NCI-H1105 treated with DMSO at 0.1 percent for 48 hours (cell line): Measurements from ENCODE around the gene SIRPA.
A peak's percentile ranks its signal among the peaks of the same experiment; 100 is the strongest.
"Not testable (repeated sequence)": the region's sequence is repeated elsewhere in the genome, so short reads cannot be mapped to it uniquely, and the experiment has no call there.

Experiments
- DNase-seq: peaks from one replicate; lab custom pipeline; 2025; lab: John Stamatoyannopoulos, UW

The SIRPA gene

DNA sequence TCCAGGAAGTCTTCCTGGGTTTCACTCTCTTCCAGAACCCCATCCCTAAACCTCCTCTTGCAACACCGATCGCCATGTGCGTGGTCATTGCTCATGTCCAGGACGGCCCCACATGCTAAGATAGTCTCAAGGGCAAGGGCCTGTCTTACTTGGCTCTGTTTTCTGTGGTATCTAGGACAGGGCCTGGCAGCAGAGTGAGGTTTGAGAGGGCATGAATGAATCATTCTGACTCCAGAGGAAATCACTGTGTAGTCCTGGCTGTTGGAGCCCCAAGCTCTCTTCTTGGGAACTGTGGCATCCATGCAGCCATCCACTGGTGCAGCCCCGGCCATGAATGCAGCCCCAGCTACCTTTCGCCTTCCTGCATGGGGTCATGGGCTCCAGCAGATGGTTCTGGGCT lies 12.4 kb downstream of the SIRPA start:
- DNase-seq: no peak

DNA sequence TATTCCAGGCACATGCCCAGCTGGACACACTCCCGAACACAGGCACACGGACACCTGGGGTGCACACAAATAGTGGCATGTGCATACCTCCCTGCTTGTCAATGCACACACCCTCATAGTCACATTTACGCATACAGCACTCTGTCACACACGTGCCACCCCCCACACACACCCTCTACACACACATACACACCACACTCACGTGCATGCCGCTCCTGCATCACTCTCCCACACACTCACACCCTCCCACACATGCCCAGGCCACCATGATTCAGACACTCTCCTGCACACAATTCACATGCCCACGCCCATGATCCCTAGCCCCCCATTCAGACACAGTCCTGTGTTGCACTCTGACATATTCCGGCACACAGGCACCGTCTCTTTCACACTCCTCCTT lies 13.0 kb downstream of the SIRPA start:
- no peak for DNase-seq

DNA sequence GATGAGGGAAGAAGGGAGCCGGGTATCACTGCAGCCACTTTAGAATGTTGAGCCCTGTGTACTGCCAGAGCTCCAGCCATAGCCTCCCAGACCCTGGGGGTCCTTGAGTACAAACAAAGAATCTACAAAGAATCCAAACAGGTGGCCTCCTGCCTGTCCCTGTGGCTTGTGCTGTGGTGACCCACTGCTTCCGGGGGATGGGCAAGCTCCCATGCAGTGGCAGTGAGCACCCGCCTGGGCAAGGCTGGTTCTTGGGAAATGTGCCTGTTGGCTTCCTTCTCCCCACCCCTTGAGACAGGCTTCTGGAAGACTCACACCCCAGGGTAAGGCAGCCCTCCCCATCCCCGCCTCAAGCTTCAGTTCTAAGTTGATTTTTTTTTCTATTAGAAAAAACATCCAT lies 13.9 kb downstream of the SIRPA start:
- DNase-seq: no peak

DNA sequence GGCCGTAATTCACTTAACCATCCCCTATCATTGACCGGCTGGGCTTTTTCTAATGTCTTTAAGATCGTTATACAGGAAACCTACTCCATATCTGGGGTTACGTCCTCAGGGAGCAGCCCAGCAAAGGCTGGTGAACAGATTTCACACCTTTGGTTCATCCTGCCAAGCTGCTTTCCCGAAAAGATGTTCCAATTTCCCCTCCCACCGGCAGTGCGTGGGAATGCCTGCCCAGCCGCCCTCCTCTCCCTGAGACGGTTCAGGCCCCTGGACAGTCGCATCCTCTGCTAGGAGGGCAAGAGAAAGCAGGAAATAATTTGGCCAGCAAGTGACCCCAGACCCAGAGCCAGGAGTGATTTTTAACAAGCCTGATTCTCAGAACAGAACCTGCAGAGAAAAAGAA lies 16.3 kb downstream of the SIRPA start:
- DNase-seq: no peak

DNA sequence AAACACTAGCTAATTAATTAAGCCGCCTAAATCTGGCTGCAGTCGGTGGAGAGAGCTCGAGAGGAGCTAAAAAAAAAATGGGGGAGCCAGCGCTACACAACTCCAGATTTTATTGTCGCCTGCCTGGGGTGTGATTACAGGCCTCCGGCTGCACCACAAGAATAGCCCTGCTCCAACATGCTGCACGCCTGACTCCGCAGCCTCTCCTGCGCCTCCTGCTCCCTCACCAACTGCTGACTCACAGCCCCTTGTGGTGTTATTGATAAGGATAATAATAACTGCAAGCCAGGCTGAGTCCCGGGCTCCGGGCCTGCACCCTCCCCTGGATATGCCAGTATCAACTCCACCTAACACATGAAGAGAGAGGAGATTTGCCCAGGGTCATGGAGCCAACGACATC lies 16.8 kb downstream of the SIRPA start:
- no peak for DNase-seq

DNA sequence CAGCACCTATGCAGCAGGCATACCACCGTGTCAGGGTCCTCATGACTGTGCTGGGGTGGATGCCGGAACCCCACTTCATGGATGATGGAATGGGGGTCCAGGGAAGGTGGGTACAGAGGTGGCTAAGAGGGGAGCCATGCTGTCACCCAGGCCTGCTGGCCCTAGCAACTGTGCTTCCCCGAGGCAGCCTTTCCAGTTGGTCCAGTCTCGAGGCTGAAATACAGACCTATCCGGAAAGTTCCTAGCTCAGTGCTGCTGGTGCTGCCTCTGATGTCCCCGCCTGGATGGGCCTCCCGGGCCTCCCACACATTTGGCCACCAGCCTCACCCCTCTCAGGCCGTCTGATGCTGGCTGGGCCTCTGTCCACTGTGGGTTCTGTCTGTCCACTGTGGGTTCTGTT lies 17.4 kb downstream of the SIRPA start:
- no peak for DNase-seq

DNA sequence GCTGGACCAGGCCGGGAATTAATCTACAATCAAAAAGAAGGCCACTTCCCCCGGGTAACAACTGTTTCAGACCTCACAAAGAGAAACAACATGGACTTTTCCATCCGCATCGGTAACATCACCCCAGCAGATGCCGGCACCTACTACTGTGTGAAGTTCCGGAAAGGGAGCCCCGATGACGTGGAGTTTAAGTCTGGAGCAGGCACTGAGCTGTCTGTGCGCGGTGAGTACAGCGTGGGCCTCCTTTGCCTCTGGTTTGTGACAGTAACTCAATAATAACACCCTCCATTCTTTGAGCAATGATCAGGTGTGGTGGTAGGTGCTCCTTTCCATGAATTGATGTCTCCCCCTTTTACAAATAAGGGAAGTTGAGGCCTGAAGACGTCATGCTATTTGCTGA lies 20.0 kb downstream of the SIRPA start:
- not testable (repeated sequence) for DNase-seq

DNA sequence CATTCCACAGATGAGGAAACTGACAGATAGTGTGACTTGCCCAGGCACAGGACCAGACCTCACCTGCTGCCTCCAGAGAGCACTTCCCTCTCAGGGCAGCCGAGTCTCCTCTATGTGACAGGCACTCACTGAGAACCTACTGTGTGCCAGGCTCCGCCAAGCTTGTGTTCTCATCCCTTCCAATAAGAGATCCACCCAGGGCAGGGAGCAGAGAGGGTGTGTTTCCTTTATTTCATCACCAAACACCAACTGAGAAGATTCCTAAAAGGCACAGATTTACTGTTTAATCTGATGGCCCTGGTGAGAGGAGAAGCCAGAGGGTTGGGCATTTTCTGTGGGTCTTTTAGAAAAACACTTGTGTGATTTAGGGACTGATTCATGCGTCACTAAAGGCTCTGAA lies 20.5 kb downstream of the SIRPA start:
- DNase-seq: no peak

DNA sequence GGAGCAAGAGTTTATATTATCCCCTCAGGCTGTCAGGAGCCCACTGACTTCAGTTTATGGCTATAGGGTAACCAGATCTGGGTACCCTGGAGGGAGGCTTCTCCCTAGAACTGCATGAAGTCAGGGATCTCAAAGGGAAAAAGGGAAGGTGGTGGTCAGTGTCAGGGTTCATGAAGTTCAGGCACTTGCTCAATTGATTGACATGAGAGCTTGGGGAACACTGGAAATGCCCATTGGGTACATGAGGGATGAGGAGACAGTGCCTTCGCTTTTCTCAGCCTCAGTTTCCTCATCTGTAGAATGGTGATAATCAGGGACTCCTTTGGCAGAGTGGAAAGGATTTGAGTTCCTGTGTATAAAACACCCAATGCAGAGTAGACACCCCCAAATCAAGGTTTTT lies 22.6 kb downstream of the SIRPA start:
- DNase-seq: no peak

DNA sequence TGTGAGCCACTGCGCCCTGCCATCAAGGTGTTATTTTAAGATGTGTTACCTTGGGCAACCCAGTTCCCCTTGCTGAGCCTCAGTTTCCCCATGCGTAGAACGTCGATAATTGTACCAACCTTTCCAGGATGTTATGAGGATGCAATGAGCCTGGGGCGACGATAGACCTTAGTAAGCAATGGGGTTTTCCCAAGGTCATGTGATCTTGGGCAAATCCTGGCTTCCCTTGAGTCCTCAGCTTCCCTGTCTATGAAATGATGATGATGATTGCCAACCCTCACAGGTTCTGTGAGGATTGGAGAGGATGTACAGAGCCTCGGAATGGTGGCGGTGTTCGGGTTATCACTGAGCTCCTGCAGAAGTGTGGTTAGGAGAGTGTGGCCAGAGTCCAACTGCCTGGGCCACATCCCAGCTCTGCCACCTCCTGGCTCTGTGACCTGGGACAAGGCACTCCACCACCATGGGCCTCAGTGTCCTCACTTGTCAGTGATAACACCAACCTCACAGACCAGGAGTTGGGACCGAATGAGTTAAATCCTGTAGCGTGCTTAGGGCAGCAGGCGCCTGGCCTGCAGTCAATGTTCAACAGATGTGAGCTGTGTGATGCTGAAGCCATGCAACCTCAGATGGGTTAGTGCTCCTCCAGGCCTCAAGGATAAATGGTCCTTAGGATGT lies 23.4 kb downstream of the SIRPA start:
- DNase-seq: no peak

DNA sequence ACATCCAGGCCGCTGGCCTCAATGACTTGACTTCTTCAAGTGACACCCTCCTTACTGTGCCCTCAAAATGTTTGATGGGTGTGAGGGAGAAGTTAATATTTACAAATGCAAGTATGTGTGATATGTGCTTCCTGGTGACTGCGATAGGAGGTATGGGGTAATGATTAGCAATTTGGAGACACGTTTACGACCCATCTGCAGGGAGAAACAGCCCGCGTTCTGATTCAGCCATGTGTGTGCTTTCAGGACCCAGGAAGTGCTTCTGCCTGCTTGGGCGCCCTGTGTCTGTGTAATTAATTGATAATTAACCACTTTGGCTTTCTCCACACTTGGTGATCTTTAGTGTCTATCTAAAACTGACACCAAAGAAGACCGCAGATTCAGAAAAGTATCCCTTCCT lies 25.0 kb downstream of the SIRPA start:
- DNase-seq: no peak

DNA sequence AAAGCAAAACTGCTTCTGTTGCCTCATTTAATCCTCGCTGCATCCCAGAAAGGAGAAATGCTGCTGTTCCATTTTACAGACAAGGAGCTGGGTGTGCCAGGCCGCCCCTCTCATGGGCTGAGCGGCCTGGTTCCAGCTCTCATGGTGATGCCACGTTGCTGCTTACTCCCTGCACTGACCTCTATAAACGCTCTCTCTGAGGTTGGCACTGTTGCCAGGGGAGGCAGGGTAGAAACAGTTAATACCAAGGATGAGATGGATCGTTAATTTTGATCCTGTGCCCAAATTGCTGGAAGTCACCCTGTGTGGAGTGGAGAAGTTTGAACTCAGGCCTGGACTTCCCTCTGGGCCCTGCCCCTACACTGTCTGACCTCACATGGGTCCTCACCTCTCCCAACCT lies 25.6 kb downstream of the SIRPA start:
- DNase-seq: no peak

DNA sequence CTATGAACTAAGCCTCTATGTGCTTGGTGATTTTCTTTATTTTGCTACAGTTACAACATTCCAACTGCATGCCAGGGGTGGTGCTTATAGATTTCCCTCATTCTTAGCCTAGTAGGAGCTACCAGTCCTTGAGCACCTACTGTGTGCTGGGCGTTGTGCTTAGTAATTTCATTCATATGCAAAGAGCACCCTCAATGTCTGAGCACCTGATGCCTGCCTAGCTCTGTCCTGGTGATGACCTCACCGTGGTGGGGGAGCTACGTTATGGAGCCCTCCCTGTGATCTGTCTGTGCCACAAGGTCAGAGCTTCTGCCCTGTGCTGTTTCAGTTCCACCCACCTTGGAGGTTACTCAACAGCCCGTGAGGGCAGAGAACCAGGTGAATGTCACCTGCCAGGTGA lies 26.8 kb downstream of the SIRPA start:
- not testable (repeated sequence) for DNase-seq

DNA sequence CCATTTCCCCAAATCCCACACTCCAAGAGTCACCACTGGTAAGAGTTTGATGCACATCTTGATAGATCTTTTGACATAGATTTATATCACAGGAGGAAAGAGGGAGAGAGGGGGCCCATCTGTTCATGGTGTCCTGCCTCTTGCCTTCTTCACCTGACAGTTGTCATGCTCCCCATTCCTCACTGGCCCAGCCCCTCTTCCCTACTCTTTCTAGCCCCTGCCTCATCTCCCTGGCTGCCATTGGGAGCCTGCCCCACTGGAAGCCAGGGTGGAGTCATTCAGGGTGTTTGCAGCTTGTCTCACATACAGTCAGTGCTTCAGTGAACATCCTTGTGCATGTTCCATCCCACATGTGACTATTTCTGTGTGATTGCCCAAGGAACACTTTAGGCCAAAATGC lies 27.6 kb downstream of the SIRPA start:
- DNase-seq: no peak

DNA sequence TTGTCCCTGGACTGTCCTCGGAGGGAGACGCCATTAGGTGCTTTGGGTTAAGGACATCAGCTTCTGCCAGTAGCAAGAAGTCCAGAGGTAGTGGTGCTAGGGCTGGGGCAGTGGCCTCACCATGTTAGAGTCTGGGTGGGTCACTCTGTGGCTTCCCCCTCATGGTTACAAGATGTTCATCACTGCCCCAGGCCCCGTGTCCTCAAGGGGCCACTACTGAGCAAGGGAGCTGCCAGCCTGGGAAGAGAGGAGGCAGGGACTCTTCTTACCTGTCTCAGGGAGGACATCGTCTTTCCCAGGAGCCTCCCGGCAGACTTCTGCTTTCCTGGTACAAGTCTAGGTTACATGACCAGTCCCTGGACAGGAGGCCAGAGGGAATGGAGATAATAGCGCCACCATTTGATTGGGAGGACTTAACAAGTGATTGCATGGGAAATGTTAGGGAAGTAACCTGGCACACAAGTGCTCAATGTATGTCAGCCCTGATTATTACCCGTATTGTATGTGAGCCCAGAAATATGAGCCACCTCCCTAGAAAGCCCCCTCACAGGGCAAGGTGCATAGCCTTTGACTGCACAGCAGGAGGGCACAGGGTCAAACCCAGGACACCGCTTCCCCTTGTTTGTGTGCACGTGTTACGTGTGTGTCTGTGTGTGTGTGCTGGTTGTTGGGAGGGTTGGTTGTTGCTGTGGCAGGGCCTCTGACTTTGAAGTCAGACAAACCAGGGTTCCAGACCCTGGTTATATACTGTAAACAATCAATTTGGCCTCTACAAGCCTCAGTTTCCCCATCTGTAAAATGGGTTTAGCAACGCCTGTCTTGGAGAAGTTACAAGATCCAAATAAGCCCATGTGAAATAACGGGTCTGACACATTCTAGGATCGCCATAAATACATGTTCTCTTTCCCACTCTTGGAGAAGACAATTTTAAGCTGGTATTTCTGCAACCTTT lies 30.0 kb downstream of the SIRPA start:
- no peak for DNase-seq

DNA sequence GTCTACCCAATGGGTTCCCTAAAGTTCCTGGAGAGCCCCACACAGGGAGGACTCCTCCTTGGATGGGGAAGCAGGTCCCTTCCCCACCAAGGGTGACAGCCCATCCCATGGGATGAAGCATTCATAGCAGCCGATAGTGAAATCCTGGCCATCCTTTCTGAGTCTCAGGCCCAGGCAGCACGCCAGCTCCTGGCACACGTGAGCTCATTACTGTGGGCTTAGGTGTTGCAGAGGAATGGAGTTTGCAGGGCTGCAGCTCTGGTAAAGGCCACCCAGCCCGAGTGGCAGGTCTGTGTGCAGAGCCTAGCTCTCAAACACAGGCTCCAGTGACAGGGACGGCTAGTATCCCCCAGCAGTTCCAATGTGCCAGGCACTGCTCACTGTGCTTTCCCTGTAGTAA lies 31.0 kb downstream of the SIRPA start:
- DNase-seq: no peak

DNA sequence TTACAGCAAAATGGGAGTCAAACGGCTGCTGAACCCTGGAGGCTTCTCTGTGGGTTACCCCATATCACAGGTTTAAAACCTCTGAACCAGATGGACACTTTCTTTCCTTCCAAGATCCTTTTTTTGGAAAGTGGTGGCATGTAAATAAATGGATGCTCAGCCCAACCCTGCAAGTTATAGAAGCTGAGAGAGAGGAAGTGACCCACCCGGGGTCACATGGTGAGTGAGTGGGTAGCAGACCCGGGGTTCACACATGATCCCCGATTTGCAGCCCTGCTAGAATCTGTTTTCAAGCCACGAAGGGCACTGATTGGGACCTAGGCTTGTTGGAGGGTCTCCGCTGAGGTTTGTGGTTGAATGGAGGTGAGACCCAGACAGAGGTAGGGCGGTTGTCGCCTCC lies 32.0 kb downstream of the SIRPA start:
- DNase-seq: no peak

DNA sequence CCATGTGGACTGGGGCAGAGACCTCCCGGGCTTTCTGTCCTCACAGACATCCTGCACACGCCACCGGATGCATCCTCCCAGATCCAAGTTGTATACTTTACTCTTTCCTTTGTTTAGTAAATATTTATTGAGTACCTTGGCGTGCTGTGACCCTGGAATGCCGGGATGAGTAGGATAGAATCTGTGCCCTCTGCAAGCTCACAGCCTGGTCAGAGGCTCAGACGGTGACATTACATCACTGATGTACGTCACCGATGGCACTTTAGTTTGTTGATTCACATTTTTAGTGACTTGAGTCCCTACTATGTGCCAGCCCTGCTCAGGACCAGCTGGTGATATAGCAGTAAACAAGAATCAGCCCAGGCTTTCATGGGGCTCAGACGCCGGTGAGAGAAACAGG lies 32.9 kb downstream of the SIRPA start:
- no peak for DNase-seq

DNA sequence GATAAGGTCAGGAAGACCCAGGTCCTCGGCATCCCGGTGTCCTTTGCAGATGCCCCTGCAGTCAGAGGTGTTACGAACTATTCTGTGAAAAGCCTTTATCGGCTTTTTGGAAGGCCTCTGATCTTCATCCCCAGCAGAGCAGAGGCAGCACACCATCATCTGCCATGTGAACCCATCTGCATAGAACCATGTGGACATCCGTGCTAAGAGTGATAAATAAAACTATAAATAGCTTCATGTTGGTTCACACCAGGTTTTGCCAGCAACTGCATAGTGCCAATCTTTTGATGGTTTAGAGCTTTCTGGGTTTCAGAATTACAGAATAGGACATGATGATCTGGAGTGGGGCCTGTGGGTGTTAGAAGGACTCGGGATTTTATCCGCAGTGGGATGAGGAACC lies 33.6 kb downstream of the SIRPA start:
- DNase-seq: no peak

DNA sequence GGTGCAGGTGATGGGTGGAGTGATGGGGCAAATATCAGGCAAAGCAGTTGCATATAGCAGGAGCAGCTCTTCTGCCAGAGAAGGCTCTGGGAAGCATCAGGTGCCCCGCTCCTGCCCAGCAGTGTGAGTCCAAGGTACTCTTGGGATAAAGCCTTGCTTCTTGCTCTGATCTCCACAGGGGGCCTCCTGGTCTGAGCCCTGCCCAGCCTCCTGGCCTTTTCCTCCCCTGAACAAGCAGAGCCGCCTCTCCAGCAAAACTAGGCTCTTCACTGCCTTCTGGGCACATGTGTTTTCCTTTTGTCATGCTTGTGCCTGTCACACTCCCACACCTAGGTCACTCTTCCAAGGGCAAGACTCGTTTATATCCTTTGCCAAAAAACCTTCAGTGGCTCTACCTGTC lies 34.3 kb downstream of the SIRPA start:
- no peak for DNase-seq

DNA sequence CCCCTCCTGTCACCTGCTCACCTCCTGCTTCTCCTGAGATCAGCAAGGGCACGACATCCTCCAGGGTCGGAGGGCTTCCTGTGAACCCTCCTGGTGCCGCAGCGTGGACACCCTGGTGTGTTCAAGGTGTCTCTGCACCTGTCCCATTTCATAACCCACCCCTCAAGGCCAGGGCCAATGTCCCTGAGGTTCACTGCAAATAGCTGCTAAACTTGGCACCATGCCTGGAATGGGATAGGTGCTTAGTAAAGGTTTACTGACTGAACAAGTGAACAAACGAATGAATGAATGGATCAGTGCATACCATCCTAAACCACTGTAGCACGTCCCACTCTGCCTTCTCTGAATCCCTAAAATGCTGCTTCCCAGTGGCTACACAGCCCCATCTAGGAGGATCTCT lies 35.0 kb downstream of the SIRPA start:
- peak; percentile 5 for DNase-seq

DNA sequence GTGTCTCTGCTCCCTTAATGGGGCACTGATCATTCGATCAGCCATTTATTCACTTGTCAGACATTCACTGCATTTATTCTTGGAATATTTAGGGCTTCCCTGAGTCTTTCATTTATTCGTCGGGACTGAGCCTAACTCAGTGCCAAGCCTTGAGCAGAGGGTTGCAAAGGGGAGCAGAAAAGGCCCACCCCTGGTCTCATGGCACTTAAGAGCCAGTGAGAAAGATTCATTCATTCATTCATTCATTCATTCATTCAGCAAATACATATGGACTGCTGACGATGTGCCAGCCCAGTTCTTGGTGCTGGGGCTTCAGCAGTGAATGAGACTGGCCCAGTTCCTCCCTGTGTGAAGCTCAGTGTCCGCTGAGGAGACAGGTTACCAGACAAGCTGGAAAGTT lies 36.6 kb downstream of the SIRPA start:
- no peak for DNase-seq

DNA sequence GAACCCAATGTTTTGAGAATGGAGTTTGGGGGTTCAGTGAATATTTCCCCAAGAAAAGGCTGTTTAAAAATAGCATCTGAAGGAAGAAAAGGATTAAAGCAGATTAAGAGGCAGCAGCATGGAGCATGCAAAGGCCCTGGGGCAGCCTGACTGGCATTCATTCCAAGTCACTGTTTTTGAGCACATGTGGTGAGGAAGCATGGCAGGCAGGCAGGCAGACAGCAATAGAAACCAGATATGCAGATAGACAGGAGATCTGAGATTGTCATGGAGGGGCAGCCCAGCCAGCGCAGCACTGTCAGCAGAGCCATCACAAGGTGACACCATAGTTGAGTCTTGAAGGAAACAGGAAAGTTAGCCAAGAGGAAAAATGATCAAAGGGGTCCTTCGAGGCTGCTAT lies 37.8 kb downstream of the SIRPA start:
- DNase-seq: no peak

DNA sequence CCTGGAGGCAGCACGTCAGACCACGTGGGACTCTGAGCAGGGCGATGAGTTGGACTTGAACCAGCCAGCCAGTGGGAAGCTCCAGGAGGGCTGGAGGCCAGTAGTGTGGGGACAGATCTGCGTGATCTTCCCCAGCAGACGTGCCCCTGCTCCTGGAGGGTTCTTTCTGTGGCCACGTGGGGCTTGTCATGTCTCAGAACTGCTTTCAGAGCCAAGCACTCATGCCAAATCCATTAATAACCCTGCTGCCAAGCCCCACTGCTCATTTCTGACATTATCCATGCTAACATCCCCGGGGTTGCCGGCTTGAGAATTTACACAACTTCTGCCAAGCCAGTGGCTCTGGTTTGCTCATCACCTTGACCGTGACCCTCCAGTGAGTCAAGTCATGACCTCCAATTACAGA lies 38.3 kb downstream of the SIRPA start:
- DNase-seq: no peak
